Measurements from ENCODE around the gene ST14.
"Not testable (repeated sequence)": the region's sequence is repeated elsewhere in the genome, so short reads cannot be mapped to it uniquely, and the experiment has no call there.

ST14 gene

DNA sequence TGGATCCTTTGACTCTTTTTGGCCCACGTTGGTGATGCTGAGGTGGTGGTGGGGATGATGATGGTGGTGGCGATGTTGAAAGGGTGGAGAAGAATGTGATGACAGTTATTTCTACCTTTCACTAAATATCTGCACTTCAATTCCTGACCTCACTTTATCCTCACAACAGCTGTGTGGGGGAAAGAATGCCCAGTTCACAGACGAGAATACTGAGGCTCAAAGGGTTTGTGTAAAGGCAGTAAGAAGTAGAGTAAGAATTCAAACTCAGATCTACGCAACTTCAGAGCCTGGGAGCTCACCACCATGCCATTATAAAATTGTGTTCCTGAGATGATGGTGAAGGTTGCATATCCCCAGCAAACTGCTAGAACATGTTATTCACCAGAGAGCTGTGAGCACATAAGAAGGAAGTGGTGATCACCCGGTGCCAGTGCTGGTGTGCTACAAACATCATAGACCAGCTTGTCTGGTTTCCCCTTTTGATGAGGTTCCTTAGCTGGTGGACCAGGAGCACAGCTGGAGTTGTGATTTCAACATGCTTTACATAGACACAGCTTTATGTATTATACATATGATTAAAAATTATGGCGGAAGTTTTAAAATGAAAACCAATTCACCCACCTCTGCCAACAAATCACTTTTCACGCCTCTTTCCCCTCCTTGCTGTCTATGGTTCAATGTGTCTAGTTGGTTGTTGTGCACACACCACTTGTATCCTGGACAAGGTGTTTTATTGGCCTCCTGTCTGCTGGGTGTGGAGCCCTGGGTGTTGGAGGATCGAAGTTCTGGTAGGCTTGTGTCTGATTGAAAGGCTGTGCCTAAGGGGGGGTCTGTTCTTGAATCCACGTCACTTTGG lies 6.2 kb downstream of the ST14 start:
- no peak for DNase-seq

DNA sequence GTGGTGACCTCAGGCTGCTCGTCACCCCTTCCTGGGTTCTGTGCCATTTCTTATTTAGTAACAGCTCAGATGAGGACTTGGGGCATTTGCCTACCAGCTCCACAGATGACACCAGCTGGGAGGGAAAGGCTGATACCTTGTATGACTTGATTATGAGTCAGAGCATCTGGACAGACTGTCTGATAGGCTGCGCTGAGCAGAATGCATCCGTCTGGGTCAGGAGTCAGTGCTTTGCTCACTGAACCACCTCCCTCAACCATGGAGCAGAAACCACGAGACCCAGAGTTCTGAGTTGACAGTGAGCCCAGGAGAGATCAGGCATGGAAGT lies 6.8 kb downstream of the ST14 start:
- no peak for DNase-seq

DNA sequence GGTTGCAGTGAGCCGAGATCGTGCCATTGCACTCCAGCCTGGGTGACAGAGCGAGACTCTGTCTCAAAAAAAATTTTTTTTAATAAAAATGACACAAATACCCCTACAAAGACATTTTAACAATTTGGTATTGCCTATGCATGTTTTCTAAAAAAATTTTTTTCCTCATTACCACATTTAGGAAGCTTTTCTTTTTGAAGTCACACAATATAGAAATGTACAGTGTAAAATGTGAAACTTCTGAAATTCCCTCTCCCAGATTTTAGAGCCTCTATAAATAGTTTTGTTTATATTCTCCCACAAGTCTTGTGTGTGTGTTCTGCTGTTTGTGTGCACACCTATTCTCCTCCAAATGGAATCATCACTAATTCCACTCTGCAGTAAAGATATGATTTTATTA lies 7.6 kb downstream of the ST14 start:
- no peak for DNase-seq

DNA sequence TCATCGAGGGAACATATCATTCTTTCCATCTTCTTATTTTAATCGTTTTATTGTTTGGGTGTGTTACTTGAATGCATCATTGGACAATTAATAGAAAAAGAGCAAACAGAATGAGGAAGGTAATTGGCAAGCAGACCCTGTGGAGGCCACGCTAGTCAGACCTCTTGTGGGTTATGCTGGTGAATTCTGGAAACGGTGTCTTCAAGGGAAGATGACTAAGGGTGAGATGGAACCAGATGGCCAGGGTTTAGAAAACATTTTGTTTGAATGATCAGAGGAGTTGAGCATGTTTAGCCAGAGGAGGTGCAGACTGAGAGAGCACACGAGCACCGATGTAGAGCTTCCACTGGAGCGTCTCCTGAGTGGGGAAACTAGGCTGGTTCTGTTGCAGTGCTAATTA lies 8.5 kb downstream of the ST14 start:
- DNase-seq, result no peak

DNA sequence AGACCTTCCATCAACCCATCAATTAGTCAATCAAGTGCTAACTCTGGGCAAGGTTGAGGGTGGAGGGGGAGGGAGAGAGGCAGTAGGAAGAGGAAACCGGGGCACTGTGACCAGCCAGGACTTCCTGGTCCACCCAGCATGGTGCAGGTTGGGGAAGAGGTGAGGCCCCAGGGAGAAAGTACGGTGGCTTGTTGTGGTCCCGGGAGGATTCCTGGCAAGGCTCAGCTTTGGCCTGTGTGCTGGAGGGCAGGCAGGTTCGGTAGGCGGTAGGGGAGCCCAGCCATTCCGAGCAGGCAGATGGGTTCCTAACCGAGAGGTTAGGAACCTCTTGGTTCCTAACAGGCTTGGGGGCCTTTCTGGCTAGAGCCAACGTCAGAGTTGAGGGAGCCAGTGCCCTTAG lies 10.8 kb downstream of the ST14 start:
- no peak for DNase-seq

DNA sequence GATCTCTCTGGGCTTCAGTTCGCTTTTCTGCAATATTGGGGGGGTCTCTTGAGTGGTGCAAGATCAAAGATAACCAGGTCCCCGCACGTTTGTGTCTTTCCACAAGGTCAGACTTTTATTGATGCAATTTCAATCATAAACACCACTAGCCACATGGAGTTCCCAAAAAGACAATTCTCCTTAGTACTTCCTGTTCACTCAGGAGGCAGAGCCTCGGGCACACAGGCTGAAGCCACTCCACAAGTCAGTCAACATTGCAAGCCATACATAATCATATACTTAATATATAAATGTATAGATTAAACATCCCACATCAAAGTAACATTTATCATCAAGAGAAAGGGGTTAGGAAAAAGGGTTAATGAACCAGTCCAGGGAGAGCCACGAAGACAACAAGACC lies 12.0 kb downstream of the ST14 start:
- no peak for DNase-seq

DNA sequence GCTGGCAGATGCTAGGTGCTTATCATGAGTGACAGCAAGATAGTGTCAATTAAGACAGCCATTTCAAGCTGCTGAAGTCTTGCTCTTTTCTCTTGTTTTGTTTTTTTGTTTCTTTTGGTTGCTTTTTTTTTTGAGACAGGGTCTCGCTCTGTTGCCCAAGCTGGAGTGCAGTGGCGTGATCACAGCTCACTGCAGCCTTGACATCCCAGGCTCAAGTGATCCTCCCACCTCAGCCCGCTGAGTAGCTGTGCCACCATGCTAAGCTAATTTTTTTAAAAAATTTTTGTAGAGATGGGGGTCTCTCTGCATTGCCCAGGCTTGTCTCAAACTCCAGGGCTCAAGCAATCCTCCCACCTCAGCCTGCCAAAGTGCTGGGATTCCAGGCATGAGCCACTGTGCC lies 12.4 kb downstream of the ST14 start:
- not testable (repeated sequence) for DNase-seq

DNA sequence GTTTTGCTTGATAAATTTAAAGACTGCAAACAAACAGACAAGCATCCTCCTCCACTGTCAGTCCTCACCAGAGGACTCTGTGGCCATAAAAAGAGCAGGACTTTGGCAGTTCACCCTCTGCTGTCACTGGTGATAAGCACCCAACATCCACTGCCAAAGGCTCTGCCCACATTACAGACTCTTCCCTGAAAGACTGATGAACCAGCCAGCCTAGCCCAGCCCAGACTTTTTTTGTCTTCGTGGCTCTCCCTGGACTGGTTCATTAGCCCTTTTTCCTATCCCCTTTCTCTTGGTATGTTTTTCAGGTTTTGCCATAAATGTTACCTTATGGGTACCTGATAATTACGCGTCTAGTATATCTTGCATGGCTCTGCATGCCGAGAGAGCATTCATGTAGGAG lies 15.1 kb downstream of the ST14 start:
- DNase-seq, result no peak

DNA sequence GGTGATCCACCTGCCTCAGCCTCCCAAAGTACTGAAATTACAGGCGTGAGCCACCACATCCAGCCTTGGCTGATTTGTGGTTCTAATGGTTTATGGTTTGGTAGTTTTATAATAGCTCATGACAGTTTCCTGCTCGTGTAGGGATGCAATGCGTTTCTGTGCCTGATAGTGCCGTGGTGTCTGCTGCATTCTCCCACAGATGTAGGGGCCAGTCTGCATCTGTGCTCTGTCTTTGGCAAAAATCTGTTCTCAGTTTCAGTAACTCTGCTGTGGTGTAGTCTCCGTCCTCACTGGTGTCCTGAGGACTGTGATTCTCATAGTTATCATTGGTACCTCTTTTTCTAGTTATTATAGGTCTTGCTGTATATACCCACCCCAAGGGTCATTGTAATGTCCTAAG lies 16.3 kb downstream of the ST14 start:
- no peak for DNase-seq

DNA sequence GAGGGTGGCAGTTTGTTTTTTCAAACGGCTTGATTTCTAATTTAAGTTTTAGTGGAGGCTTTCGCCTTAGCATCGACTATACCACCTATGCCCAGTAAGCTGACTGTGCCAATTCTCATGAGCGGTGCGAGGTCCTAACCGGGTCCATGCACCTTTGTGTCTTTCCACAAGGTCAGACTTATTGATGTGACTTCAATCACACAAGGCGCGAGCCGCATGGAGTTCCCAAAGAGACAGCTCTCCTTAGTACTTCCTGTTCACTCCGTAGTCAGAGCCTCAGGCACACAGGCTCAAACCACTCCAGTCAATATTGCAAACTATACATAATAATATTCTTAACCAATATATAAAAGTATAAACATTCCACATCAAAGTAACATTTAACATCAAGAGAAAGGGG lies 18.2 kb downstream of the ST14 start:
- no peak for DNase-seq

DNA sequence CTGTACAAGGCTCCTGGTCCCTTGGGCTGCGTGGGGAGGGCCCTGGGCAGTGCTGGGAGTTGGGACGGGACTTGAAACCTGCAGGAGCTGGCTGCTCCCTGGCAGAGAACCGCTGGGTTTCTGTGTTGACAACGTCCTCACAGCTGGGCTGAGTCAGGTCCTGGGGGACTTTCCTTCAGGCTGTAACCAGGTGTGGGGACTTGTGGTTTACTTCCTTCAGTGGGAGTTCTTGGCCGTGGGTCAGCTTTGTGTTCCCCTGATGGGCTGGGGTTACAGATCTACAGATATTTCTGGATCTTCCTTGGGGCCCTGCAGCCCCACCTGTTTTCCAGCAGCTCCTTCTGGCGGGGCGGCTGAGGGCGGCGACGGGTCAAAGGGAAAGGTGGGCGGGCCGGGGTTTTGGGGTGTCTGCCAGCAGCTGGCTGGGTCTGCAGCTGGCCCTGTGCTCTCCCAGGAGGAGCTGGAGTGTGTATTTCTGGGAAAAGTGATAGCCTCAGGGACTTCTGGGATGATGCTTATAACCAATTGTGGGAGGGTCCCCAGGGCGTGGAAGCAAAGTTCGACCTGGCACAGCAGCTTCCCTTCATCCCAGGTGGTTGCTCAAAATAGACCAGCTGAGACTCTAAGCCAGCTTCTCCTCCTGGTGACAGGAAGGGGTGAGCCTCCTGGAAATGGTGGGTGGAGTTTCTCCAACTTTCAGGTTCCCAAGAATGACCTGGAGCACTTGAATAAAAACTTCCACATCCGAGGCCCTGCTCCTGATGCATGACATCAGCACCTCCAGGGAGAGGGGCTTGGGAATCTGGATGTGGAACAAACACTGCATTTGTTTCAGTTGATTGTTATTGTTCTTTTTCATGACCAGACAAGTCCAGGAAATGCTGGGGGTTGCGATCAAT lies 19.1 kb downstream of the ST14 start:
- DNase-seq, result peak; percentile 40

DNA sequence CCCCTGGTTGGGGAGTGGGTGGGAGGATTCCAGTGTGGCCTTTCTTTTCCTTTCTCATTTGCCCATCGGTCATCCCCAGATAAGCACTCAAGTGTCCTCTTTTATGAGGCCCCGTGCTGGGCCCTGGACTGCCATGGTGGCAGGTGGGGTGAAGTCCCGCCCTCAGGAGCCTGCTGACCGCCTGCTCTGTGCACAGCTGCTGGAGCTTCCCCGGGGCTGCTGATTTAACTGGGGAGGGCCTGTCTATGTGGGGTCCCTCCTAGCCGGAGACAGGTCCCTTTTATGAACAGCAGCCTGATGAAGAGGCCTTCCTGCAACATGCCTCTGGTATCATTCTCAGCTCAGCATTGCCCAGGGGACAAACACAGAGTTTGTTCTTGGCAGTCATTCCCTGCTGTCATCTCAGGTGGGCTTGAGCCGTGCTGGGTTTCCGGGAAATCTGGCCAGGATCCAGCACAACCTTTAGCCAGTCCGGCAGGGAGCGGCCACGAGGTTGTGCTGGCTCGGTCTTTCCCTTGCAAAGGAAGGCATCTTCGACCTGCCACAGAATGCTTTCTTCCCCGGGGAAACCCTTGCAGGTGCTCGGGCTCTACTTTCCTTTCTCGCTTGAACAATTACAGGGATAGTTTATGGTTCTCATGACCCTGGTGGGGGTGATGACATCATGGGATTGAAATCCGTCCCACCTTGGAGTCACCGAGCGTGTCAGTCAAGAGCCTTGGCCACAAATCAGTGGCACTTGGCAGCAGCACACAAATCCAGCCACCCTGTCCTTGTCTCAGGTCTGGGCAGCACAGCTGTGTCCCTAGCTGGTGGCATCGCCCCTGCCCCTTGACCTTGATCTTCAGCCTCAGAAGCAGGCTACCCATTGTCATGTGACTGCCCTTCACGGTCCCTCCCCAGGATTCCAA lies 20.1 kb downstream of the ST14 start:
- DNase-seq, result peak; percentile 72

DNA sequence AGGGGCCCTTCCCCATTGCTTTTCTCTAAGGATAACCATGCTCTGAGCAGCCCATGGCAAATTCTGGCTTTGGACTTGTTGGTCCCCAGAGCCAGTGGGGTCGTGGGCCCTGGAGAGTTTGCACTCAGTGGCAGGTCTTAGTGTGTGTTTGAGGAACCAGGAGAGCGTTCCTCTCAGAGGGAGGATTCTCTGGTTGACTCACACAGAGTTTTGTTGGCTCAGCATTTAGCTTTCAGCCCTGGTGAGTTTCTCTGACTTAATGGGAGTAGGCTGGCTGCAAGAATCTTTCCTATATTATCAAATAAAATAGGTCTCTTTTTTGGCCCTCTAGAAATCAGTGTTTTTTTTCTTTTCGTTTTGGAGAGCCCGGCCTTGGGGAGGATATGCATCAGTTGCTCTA lies 20.9 kb downstream of the ST14 start:
- no peak for DNase-seq

DNA sequence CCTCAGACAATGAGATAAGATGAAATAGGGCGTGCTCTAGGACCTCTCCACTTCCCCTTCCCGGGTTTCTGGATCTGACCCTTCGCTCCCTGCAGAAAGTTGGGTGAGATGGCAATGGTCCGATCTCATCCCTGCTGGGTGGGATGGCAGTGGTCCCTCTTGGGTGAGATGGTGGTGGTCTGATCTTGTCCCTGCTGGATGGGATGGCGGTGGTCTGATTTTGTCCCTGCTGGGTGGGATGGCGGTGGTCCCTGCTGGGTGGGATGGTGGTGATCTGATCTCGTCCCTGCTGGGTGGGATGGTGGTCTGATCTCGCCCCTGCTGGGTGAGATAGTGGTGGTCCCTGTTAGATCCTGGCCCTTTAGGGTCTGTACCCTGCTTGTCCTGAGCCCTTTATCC lies 21.3 kb downstream of the ST14 start:
- peak; percentile 38 for DNase-seq

DNA sequence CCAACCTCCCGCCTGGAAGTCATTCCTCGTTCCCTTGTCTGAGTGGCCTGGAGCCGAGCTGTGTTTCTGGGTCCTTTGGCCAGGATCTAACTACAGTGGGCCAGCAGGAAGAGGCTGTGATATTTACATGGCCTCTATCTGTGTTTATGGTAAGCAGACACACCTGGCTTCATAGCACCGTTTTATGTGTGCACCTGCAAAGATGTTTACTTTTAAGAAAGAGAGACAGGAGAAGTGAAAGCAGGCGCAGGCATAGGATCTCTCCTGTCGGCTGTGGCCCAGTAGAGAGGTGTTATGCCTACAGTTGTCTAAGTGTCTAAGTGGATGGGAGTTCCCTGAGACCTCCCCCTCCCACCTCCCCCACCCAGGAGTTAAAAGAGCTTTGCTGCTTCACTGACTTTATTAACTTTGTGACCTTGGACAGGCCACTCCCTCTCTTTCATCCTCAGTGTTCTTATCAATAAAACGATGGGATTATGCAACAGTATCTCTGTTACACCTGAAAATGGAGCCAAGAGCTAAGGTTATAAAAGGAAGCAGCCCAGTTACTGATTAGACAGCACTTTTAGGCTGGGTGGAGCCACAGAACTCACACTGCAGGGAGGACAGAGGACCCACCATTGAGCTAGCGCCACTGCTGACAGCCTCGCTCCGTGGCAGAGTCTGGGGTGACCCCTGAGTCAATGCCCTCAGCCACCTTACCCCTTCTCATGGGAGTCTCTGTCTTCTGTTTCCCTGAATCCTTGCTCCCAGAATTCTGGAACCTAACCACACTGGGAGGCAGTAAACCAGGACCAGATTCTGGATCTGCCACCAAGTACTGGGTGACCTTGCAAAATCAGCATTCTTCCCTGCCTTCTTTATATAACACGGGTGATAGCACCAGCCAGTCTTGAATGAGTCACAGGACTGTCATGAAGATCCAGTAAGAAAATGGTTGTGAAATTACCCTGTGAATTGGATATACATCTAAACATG lies 22.0 kb downstream of the ST14 start:
- DNase-seq, result peak; percentile 95

DNA sequence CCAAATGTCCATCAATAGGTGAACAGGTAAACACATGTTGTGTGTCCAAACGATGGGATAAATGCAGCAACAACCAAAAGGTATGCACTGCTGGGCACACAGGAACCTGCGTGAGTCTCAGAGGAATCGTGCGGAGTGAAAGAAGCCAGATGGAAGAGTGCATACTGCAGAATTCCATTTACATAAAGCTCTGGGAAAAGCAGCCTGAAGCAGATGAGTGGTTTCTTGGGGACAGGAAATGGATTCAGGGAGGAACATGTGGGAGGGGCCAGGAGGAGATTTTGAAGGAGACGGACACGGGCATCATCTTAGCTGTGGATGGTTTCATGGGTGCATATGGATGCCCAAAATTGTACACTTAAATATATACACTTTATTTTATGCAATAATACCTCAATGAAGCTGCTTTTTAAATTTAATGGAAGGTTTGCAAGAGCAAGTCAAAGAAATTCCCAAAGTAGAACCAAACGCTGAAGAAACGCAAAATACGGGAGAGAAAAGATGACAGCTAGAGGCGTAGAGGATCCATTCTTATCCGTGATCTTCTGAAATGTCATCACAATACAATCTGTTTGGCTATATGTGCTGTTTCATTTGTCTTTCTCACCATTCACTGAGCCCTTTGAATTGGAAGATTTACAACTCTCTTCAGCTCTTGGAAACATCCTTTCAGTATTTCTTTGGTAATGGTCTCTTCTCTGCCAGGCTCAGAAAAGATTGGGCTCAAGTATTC lies 24.5 kb downstream of the ST14 start:
- no peak for DNase-seq

DNA sequence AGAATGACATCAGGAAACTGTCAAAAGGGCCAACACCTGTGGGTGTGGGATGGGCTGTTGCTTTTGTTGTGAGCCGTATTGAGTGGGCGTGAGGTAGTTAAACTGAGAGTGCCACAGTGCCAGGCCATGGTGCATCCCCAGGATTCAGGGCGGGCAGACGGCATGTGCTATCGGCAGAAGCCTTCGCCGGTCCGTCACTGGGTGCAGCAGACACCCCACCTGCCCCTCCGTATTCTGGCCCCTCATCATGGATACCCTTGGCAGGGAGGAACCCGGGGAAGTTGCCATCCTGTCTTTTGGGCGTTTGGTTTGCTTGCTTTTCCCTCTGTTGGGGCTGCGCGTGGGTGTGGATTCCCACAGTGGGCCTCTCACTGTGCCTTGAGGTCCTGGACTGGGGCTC lies 27.5 kb downstream of the ST14 start:
- no peak for DNase-seq

DNA sequence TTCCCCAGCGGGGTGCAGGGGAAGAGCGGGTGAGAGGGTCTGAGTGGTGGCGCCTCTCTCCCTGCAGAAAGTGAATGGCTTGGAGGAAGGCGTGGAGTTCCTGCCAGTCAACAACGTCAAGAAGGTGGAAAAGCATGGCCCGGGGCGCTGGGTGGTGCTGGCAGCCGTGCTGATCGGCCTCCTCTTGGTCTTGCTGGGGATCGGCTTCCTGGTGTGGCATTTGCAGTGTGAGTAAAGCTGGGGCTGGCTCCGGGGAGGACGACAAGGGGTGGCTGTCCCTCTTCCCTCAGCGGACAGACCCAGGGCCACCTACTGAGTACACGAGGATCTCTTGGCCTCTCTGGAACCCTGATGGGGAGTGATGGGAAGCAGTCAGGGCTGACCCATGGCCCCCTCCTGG lies 28.5 kb downstream of the ST14 start:
- DNase-seq, result no peak

DNA sequence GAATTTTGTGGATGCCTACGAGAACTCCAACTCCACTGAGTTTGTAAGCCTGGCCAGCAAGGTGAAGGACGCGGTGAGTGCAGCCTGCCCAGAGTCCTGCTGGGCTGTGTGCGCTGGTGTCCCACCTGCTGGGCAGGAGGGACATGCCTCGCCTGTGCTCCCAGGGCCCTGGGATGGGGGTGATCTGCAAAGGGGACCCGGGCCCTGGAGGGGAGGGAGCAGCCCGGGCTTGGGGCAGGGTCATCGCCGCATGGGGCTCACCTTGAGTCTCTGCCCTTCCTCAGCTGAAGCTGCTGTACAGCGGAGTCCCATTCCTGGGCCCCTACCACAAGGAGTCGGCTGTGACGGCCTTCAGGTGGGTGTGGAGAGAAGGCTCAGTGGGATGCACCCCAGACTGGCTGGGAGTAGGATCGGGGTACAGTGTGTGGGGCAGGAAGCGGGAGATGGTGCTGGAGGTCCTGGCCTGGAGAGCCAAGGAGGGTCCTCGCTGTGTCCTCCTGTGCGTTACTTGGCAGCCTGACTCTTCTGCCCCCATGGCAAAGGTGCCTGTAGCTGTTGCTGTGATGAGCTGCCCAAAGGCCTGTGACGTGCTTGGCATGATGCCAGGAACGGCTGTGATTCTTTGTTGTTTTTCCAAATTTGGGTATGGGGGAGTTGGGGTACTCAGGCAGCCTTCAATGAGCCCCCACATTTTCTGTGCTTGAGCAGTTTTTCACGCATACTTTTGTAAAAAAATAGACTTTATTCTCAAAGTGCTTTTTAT lies 29.2 kb downstream of the ST14 start:
- DNase-seq, result no peak

DNA sequence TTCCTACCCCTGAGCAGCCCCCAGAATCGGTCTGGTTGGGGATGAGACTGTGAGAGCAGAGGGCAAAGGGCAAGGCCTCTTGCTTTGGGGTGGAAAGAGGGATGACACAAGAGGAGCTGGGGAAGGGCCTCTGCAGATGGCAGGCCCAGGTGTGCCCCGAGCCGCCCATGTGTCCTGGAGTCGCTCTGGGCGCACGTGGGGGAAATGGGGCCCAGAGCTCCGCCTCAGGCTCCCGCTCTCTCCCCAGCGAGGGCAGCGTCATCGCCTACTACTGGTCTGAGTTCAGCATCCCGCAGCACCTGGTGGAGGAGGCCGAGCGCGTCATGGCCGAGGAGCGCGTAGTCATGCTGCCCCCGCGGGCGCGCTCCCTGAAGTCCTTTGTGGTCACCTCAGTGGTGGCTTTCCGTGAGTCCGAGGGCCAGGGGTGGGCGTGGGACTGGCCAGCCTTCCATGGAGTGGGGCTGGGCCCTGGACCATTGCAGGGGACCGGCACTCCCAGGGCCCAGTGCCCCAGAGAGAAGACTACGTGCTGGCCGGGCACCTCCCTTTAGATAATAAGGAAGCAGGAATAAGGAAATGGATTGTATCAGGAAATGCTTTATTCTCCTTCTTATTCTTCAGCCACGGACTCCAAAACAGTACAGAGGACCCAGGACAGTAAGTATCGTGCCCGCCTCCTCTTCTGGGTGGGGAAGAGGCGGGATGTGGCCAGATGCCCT lies 30.1 kb downstream of the ST14 start:
- no peak for DNase-seq

All from NCI-H510A (cell line).